ENCODE measurements around the gene CYP1A2.
"Not testable (repeated sequence)": the region's sequence is repeated elsewhere in the genome, so short reads cannot be mapped to it uniquely, and the experiment has no call there.

The CYP1A2 gene

GRCh38 chr15:74738239-74738638 lies 10.4 kb upstream of the CYP1A2 start:
- DNase-seq (ENCODE audit: low read depth): not testable (repeated sequence)

- DNase-seq (ENCODE audit: low read depth): no peak
Observed at GRCh38 chr15:74742422-74742821, 6.2 kb upstream of the CYP1A2 start.

- no peak for DNase-seq (ENCODE audit: low read depth)
Observed at GRCh38 chr15:74746389-74746788, 2.3 kb upstream of the CYP1A2 start.

- DNase-seq (ENCODE audit: low read depth): no peak
Observed at GRCh38 chr15:74749832-74750231, 1.2 kb downstream of the CYP1A2 start.

GRCh38 chr15:74750751-74751150 lies 2.1 kb downstream of the CYP1A2 start:
- DNase-seq (ENCODE audit: low read depth): no peak

- no peak for DNase-seq (ENCODE audit: low read depth)
Observed at GRCh38 chr15:74752011-74752410, 3.4 kb downstream of the CYP1A2 start.

GRCh38 chr15:74752531-74752930 lies 3.9 kb downstream of the CYP1A2 start:
- peak; percentile 47 for DNase-seq (ENCODE audit: low read depth)

- no peak for DNase-seq (ENCODE audit: low read depth)
Observed at GRCh38 chr15:74754593-74755215, 6.1 kb downstream of the CYP1A2 start.

- DNase-seq (ENCODE audit: low read depth): no peak
Observed at GRCh38 chr15:74758736-74759135, 10.1 kb downstream of the CYP1A2 start.

GRCh38 chr15:74762791-74763150 lies 14.1 kb downstream of the CYP1A2 start:
- DNase-seq (ENCODE audit: low read depth): no peak

- DNase-seq (ENCODE audit: low read depth): no peak
Observed at GRCh38 chr15:74763416-74763815, 14.8 kb downstream of the CYP1A2 start.

GRCh38 chr15:74767167-74768098 lies 18.8 kb downstream of the CYP1A2 start:
- DNase-seq (ENCODE audit: low read depth): no peak

GRCh38 chr15:74768099-74768770 lies 19.6 kb downstream of the CYP1A2 start:
- DNase-seq (ENCODE audit: low read depth): no peak

- DNase-seq (ENCODE audit: low read depth): no peak
Observed at GRCh38 chr15:74768771-74769342, 20.2 kb downstream of the CYP1A2 start.

GRCh38 chr15:74769463-74770025 lies 20.9 kb downstream of the CYP1A2 start:
- no peak for DNase-seq (ENCODE audit: low read depth)

- no peak for DNase-seq (ENCODE audit: low read depth)
Observed at GRCh38 chr15:74770211-74770903, 21.7 kb downstream of the CYP1A2 start.

- no peak for DNase-seq (ENCODE audit: low read depth)
Observed at GRCh38 chr15:74773329-74773728, 24.7 kb downstream of the CYP1A2 start.

GRCh38 chr15:74773731-74774252 lies 25.1 kb downstream of the CYP1A2 start:
- DNase-seq (ENCODE audit: low read depth): no peak

- DNase-seq (ENCODE audit: low read depth): no peak
Observed at GRCh38 chr15:74775132-74775562, 26.5 kb downstream of the CYP1A2 start.

GRCh38 chr15:74775894-74776293 lies 27.2 kb downstream of the CYP1A2 start:
- no peak for DNase-seq (ENCODE audit: low read depth)
